PC-3 (cell line): ENCODE results near the gene ITGA8. TPM values are rescaled to one million over a fixed set of nuclear protein-coding genes. Genes with fewer than 3 reads are reported as not detected.

Experiments
- ATAC-seq: fragments of 200-7000 bp; cut with Tn5 transposase; 2 replicates; pipeline ENCODE4 v1.9.1; 2020; ENCODE audit warnings: mild to moderate bottlenecking, moderate library complexity
- BruUV-seq: library from RNA; stranded (reverse); fragments of 400-500 nt; replicated peaks from 2 replicates; lab custom pipeline; 2021; lab: Mats Ljungman, UMichigan
- CTCF ChIA-PET: fragments of 300-600 bp; sonication (Branson Sonifier 250); formaldehyde crosslinking; loops from one replicate; lab custom pipeline; 2022; ENCODE audit warnings: antibody characterized with exemption; lab: Charles Lee
- POLR2A ChIA-PET: fragments of 300-600 bp; sonication (Branson Sonifier 250); formaldehyde crosslinking; loops from one replicate; lab custom pipeline; 2022; ENCODE audit warnings: antibody characterized with exemption; ENCODE audit not compliant: unreplicated experiment; lab: Charles Lee
- DNase-seq: peaks from one replicate; pipeline ENCODE4 v3.0.0-alpha.2; 2015
- H2AFZ ChIP-seq: fragments of 300-600 bp; sonication (generic); 2 replicates; pipeline ENCODE4 v1.6.0; 2016; ENCODE audit warnings: antibody characterized with exemption, low read length
- H3F3A ChIP-seq: fragments of 300-600 bp; sonication (generic); one replicate; pipeline ENCODE4 v1.6.0; 2017; ENCODE audit warnings: antibody characterized with exemption, low read length, control low read depth, mild to moderate bottlenecking; ENCODE audit not compliant: unreplicated experiment
- H3K27ac ChIP-seq: fragments of 300-600 bp; sonication (generic); 2 replicates; pipeline ENCODE4 v1.5.1; 2016; ENCODE audit warnings: mild to moderate bottlenecking, low read length
- H3K27me3 ChIP-seq: fragments of 300-600 bp; sonication (generic); 2 replicates; pipeline ENCODE4 v1.6.1; 2016; ENCODE audit warnings: low read length, mixed read lengths
- H3K36me3 ChIP-seq: fragments of 300-600 bp; sonication (generic); 2 replicates; pipeline ENCODE4 v1.6.1; 2016; ENCODE audit warnings: low read depth, mixed run types, low read length, mixed read lengths
- H3K4me1 ChIP-seq: fragments of 300-600 bp; sonication (generic); 2 replicates; pipeline ENCODE4 v1.5.1; 2016; ENCODE audit warnings: low read length; ENCODE audit not compliant: insufficient read depth
- H3K4me2 ChIP-seq: fragments of 300-600 bp; sonication (generic); 2 replicates; pipeline ENCODE4 v1.6.0; 2016; ENCODE audit warnings: low read length
- H3K4me3 ChIP-seq: fragments of 300-600 bp; sonication (generic); 2 replicates; pipeline ENCODE4 v1.5.1; 2016; ENCODE audit warnings: mild to moderate bottlenecking, low read length, mixed read lengths
- H3K79me2 ChIP-seq: fragments of 300-600 bp; sonication (generic); 2 replicates; pipeline ENCODE4 v1.6.1; 2017; ENCODE audit warnings: low read length, mixed read lengths
- H3K9ac ChIP-seq: fragments of 300-600 bp; sonication (generic); 2 replicates; pipeline ENCODE4 v1.6.0; 2016; ENCODE audit warnings: mild to moderate bottlenecking, low read length
- H3K9me2 ChIP-seq: fragments of 300-600 bp; sonication (generic); replicated peaks from 2 replicates; pipeline ENCODE4 v1.6.1; 2016; ENCODE audit warnings: mixed run types, low read length, mixed read lengths
- H3K9me3 ChIP-seq: fragments of 300-600 bp; sonication (generic); 2 replicates; pipeline ENCODE4 v1.6.1; 2016; ENCODE audit warnings: low read length, mixed read lengths
- H4K20me1 ChIP-seq: fragments of 300-600 bp; sonication (generic); 2 replicates; pipeline ENCODE4 v1.6.1; 2016; ENCODE audit warnings: low read length, mixed read lengths
- CTCF ChIP-seq: fragments of 300-600 bp; sonication (generic); conservative IDR thresholded peaks from 2 replicates; pipeline ENCODE4 v1.5.1; 2017; ENCODE audit warnings: antibody characterized with exemption, low read depth, mild to moderate bottlenecking, low read length
- EZH2 ChIP-seq: fragments of 300-600 bp; sonication (generic); IDR thresholded peaks from one replicate; pipeline ENCODE4 v1.6.1; 2017; ENCODE audit warnings: antibody characterized with exemption, mild to moderate bottlenecking, low read length; ENCODE audit not compliant: unreplicated experiment
- EZH2phosphoT487 ChIP-seq: fragments of 300-600 bp; sonication (generic); IDR thresholded peaks from 2 replicates; pipeline ENCODE4 v1.6.1; 2018; ENCODE audit warnings: mild to moderate bottlenecking, antibody characterized with exemption, low read length, borderline replicate concordance
- intact Hi-C: fragments of 100-400 bp; cut with micrococcal nuclease; formaldehyde crosslinking; loops from 2 replicates; pipeline ENCODE4 v1.9.0; 2023
- total RNA-seq: library from RNA; depleted of rRNA; stranded (reverse); fragments of >200 nt; gene quantifications from 2 replicates; pipeline ENCODE4 v1.2.3, GENCODE V29; 2014

ITGA8 gene
- total RNA-seq, 1 experiment from 2014 or later, result not detected

GRCh38 chr10:15491856-15492642, 227.7 kb downstream of the ITGA8 start:
- H3K27ac ChIP-seq, result no peak overlapping the region
- H3K36me3 ChIP-seq, result no peaks in the 10 kb centered on the region
- intact Hi-C loops, result no loop called here
- POLR2A ChIA-PET, result no interaction called here
- no peaks in the 10 kb centered on the region for H3K79me2 ChIP-seq
- no peak overlapping the region for H3K4me3 ChIP-seq
- no TSS peak for BruUV-seq
- H3K9ac ChIP-seq, result no peak overlapping the region
- no peaks in the 10 kb centered on the region for H3K4me1 ChIP-seq
- no peaks in the 10 kb centered on the region for H3K27me3 ChIP-seq
- no peak overlapping the region for H3K4me2 ChIP-seq
- no peak for DNase-seq
- H4K20me1 ChIP-seq, result no peaks in the 10 kb centered on the region
- TF ChIP-seq EZH2 (no peak), CTCF (no peak), EZH2phosphoT487 (no peak)
- no peaks in the 10 kb centered on the region for H3K9me3 ChIP-seq
- H3K9me2 ChIP-seq, result no peaks in the 10 kb centered on the region
- H3F3A ChIP-seq, result no peaks in the 10 kb centered on the region
- H2AFZ ChIP-seq, result no peak overlapping the region
- no peak for ATAC-seq
- CTCF ChIA-PET, result no interaction called here

- no TSS peak for BruUV-seq
- Histone ChIP-seq H2AFZ (no peak overlapping the region), H4K20me1 (no peaks in the 10 kb centered on the region), H3F3A (no peaks in the 10 kb centered on the region), H3K4me3 (no peak overlapping the region), H3K4me1 (no peaks in the 10 kb centered on the region), H3K79me2 (no peaks in the 10 kb centered on the region), H3K27me3 (no peaks in the 10 kb centered on the region), H3K9me2 (no peaks in the 10 kb centered on the region), H3K9ac (no peak overlapping the region), H3K4me2 (no peak overlapping the region), H3K36me3 (no peaks in the 10 kb centered on the region), H3K9me3 (no peaks in the 10 kb centered on the region), H3K27ac (no peak overlapping the region)
- CTCF ChIA-PET, result no interaction called here
- DNase-seq (no peak), ATAC-seq (no peak)
- TF ChIP-seq EZH2 (no peak), CTCF (no peak), EZH2phosphoT487 (no peak)
- intact Hi-C loops, result no loop called here
- POLR2A ChIA-PET, result no interaction called here
These were observed 230.3 kb downstream of the ITGA8 start for GRCh38 chr10:15489431-15489830.

- Histone ChIP-seq H3K9me3 (no peaks in the 10 kb centered on the region), H3K4me3 (no peak overlapping the region), H2AFZ (no peak overlapping the region), H3K27ac (no peak overlapping the region), H3K4me1 (no peaks in the 10 kb centered on the region), H4K20me1 (no peaks in the 10 kb centered on the region), H3K9ac (no peak overlapping the region), H3K9me2 (no peaks in the 10 kb centered on the region), H3F3A (no peaks in the 10 kb centered on the region), H3K4me2 (no peak overlapping the region), H3K79me2 (no peaks in the 10 kb centered on the region), H3K27me3 (0 out of 2 replicates have a peak, but pooled peaks cover 9% of the 10 kb centered on the region), H3K36me3 (no peaks in the 10 kb centered on the region)
- DNase-seq (no peak), ATAC-seq (no peak)
- intact Hi-C loops, result no loop called here
- no TSS peak for BruUV-seq
- TF ChIP-seq EZH2phosphoT487, result no peak
- TF ChIP-seq CTCF, result no peak
- no peak for TF ChIP-seq EZH2
- CTCF ChIA-PET, result no interaction called here
- POLR2A ChIA-PET, result no interaction called here
These were observed 232.3 kb downstream of the ITGA8 start for GRCh38 chr10:15487376-15487775.
